Heart right ventricle (tissue), 16 donors: ENCODE data around the gene DOHH. TPM values are rescaled to one million over a fixed set of nuclear protein-coding genes. Genes with fewer than 3 reads are reported as not detected.

ENCODE experiments used
- ATAC-seq, 8 donors: fragments of 200-7000 bp; cut with Tn5 transposase; one replicate each; pipeline ENCODE4 v1.9.1; 2020; ENCODE audit warnings: mild to moderate bottlenecking in 8 of 8, moderate library complexity in 8 of 8, moderate number of reproducible peaks in 1 of 8
- DNase-seq, 2 donors: peaks; one replicate each; pipeline ENCODE4 v3.0.0-alpha.2; 2020
- H3K27ac ChIP-seq, 10 donors: fragments of 200-600 bp; sonication (generic) in 2 of 10; one replicate each; pipeline versions ENCODE4 v1.5.0 to v1.8.0; 2020 to 2022; ENCODE audit warnings: mild to moderate bottlenecking in 3 of 10
- H3K27me3 ChIP-seq, 7 donors: fragments of 200-600 bp; one replicate each; pipeline ENCODE4 v1.8.0; 2021 to 2022; ENCODE audit warnings: mild to moderate bottlenecking in 2 of 7
- H3K36me3 ChIP-seq, 9 donors: fragments of 200-600 bp; sonication (generic) in 1 of 9; one replicate each; pipeline versions ENCODE4 v1.5.0 to v1.8.0; 2020 to 2022; ENCODE audit warnings: mild to moderate bottlenecking in 2 of 9
- H3K4me1 ChIP-seq, 9 donors: fragments of 200-600 bp; sonication (generic) in 1 of 9; one replicate each; pipeline versions ENCODE4 v1.5.0 to v1.8.0; 2020 to 2022; ENCODE audit warnings: mild to moderate bottlenecking in 4 of 9
- H3K4me3 ChIP-seq, 10 donors: fragments of 200-600 bp; sonication (generic) in 2 of 10; one replicate each; pipeline versions ENCODE4 v1.5.0 to v1.8.0; 2020 to 2022; ENCODE audit warnings: mild to moderate bottlenecking in 7 of 10, moderate library complexity in 2 of 10
- H3K9me3 ChIP-seq, 11 donors: fragments of 200-600 bp in 10 of 11; sonication (generic) in 2 of 11; one replicate each; pipeline versions ENCODE4 v1.5.0 to v1.8.0; 2013 to 2022; ENCODE audit warnings: mild to moderate bottlenecking in 2 of 11, control low read depth in 1 of 11, moderate library complexity in 1 of 11
- WGBS, 2 donors: extraction: QIAGEN DNeasy Blood & Tissue Kit; methylation state at CpG; one replicate each; pipeline ENCODE4 v1.1.7; 2013; ENCODE audit warnings: inconsistent platforms in 1 of 2; 5-methylcytosine and 5-hydroxymethylcytosine counted together
- intact Hi-C, 10 donors: fragments of 100-400 bp; cut with DNase I; formaldehyde crosslinking; loops; one replicate each; pipeline versions ENCODE4 v1.11.1 to v1.14.2; 2022
- polyA plus RNA-seq, 2 donors: library from polyadenylated mRNA; stranded (reverse); fragments of 200-250 nt; gene quantifications; one replicate each; pipeline ENCODE4 v1.2.3, GENCODE V29; 2013
- total RNA-seq, 10 donors: library from RNA; stranded (reverse); fragmentation: NEBNext Ultra II Directional in 3 of 10; extraction: Animal tissue kit (Norgen Biotek cat#: 25700) in 3 of 10; gene quantifications; one replicate each; pipeline versions ENCODE4 v1.2.1 to v1.2.4, GENCODE V29; 2021 to 2023
- TF ChIP-seq, protein P1 (sequence below), 9 donors: fragments of 200-600 bp; sonication (generic) in 2 of 9; IDR thresholded peaks; one replicate each; pipeline versions ENCODE4 v1.5.0 to v1.8.0; 2021 to 2022; ENCODE audit warnings: antibody characterized with exemption in 9 of 9, mild to moderate bottlenecking in 5 of 9, moderate library complexity in 1 of 9
- donor health status: Arrhythmogenic right ventricular cardiomyopathy.
- donor health status: ischemic (EF 13 %, LVEDD 7.1; RV severe dilation, severe dysfunction).
- donor health status: healthy with polysubstance abuse.
- donor health status: DM: no; HTN: yes; CAD: no.
- donor health status: DM: no; HTN: no; CAD: no.
- donor health status: ischemic (EF 25% LVEDD 6.9; RV normal size, moderate dysfunction).
- donor health status: ischemic (EF 25% LVEDD 5.7; RV mildly dilated, moderate dysfunction).
- donor health status: healthy.
- donor health status: DM: yes; HTN: yes; CAD: no.
- donor health status: Ischemic cardiomyopathy.
- donor health status: ischemic (EF 35%, LVEDD 5.7; RV mildly dilated, moderate dysfunction).
- donor health status: nonischemic (EF 11% LVEDD 7.7; RV severe dilation, severe dysfunction).
- donor health status: DM: yes; HTN: yes; CAD: no.
- donor health status: PGD.
- donor health status: ischemic (EF 29% LVEDD 5.4; RV normal size, mild dysfunction).
- donor health status: nonischemic (EF 23%, LVEDD 6.1; RV moderate dilation, normal function).

DOHH gene
- total and polyA plus RNA-seq, 12 donors = 7.2 to 30.4 (median 10.3) TPM

DNA sequence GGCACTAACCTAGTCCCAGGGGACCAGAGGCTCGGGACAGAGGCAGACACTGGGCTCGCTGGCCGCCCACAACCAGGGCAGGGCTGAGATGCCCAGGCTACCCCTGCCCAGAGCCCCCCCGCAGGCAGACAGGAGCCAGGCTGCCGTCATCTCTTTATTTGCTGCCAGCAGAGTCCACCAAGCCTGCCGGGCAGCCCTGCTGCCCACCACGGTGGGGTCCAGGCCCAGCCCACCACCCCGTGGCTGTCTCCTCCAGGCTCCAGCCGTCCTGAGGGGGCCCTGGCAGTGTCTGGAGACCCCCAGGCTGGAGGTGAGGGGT is 43.5 kb upstream of the DOHH start:
- H3K4me3 ChIP-seq = no peak overlapping the region
- no peaks in the 10 kb centered on the region for H3K27me3 ChIP-seq
- H3K36me3 ChIP-seq = peaks cover 0 to 59% (median 0%) of the 10 kb centered on the region in 9 donors
- DNase-seq (no peak), ATAC-seq (no peak)
- H3K9me3 ChIP-seq = peaks cover 0 to 4% (median 0%) of the 10 kb centered on the region in 11 donors
- peaks cover 0 to 15% (median 0%) of the 10 kb centered on the region in 9 donors for H3K4me1 ChIP-seq
- WGBS, 2 donors = 81 to 86% methylated on average over 9 of the region's 9 CpGs
- TF ChIP-seq, protein P1, sequence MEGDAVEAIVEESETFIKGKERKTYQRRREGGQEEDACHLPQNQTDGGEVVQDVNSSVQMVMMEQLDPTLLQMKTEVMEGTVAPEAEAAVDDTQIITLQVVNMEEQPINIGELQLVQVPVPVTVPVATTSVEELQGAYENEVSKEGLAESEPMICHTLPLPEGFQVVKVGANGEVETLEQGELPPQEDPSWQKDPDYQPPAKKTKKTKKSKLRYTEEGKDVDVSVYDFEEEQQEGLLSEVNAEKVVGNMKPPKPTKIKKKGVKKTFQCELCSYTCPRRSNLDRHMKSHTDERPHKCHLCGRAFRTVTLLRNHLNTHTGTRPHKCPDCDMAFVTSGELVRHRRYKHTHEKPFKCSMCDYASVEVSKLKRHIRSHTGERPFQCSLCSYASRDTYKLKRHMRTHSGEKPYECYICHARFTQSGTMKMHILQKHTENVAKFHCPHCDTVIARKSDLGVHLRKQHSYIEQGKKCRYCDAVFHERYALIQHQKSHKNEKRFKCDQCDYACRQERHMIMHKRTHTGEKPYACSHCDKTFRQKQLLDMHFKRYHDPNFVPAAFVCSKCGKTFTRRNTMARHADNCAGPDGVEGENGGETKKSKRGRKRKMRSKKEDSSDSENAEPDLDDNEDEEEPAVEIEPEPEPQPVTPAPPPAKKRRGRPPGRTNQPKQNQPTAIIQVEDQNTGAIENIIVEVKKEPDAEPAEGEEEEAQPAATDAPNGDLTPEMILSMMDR (IDR thresholded peaks at IDR 0.05) = no peak
- no peak overlapping the region for H3K27ac ChIP-seq
- intact Hi-C loops = loop anchor here in 5 of 10 donors (2.0 to 10.0 kb wide), 4 partner anchors 71 to 161 kb away; partner anchors contain the start of genes PIP5K1C (in 3 of the 5), TJP3 (in 3 of the 5) and CACTIN (in 1 of the 5)

GRCh38 chr19:3543150-3544057 is 42.9 kb upstream of the DOHH start:
- H3K36me3 ChIP-seq = peaks cover 0 to 59% (median 0%) of the 10 kb centered on the region in 9 donors
- peak overlapping the region in 1 of 10 donors; percentile 36 for H3K27ac ChIP-seq
- intact Hi-C loops = loop anchor here in 5 of 10 donors (2.0 to 10.0 kb wide), 4 partner anchors 71 to 161 kb away; partner anchors contain the start of genes PIP5K1C (in 3 of the 5), TJP3 (in 3 of the 5) and CACTIN (in 1 of the 5)
- 82 to 83% methylated on average over 45 to 47 of the region's 47 CpGs for WGBS, 2 donors
- no peaks in the 10 kb centered on the region for H3K27me3 ChIP-seq
- DNase-seq (peak in 1 of 2 donors; percentile 51), ATAC-seq (peak in 2 of 8 donors; percentile 11 to 19)
- TF ChIP-seq, protein P1 (IDR thresholded peaks at IDR 0.05) = no peak
- no peak overlapping the region for H3K4me3 ChIP-seq
- H3K9me3 ChIP-seq = peaks cover 0 to 4% (median 0%) of the 10 kb centered on the region in 11 donors
- H3K4me1 ChIP-seq = peaks cover 0 to 10% (median 0%) of the 10 kb centered on the region in 9 donors

- ATAC-seq = no peak
Measured at GRCh38 chr19:3539756-3540118, 39.3 kb upstream of the DOHH start.

More at GRCh38 chr19:3539756-3540118, 39.3 kb upstream of the DOHH start:
- WGBS, 2 donors = 93 to 100% methylated on average over 1 of the region's 1 CpG
- peaks cover 0 to 22% (median 0%) of the 10 kb centered on the region in 9 donors for H3K4me1 ChIP-seq
- H3K36me3 ChIP-seq = peaks cover 0 to 60% (median 12%) of the 10 kb centered on the region in 9 donors
- intact Hi-C loops = loop anchor here in 4 of 10 donors (5.0 to 10.0 kb wide), 3 partner anchors 75 to 165 kb away; partner anchors contain the start of genes PIP5K1C (in 3 of the 4), TJP3 (in 3 of the 4) and CACTIN (in 1 of the 4)
- no peak overlapping the region for H3K4me3 ChIP-seq
- DNase-seq = no peak
- TF ChIP-seq, protein P1 (IDR thresholded peaks at IDR 0.05) = no peak
- no peak overlapping the region for H3K27ac ChIP-seq
- H3K9me3 ChIP-seq = peaks cover 0 to 4% (median 0%) of the 10 kb centered on the region in 11 donors
- no peaks in the 10 kb centered on the region for H3K27me3 ChIP-seq
